ENCODE measurements around the gene PFKFB4. TPM values are rescaled to one million over a fixed set of nuclear protein-coding genes. Genes with fewer than 3 reads are reported as not detected.
"Not testable (repeated sequence)": the region's sequence is repeated elsewhere in the genome, so short reads cannot be mapped to it uniquely, and the experiment has no call there.

Gene PFKFB4
- total and polyA plus RNA-seq, 2 donors (not counting 1 experiment from before 2014, with no cell fraction given) = 1.3 to 3.3 TPM

- Histone ChIP-seq H3K4me1 (ENCODE audit: control insufficient read depth in 2 of 2, insufficient read depth in 2 of 2, low read length in 2 of 2) (peaks cover 6 to 13% of the 10 kb centered on the region in 2 donors), H3K4me3 (ENCODE audit: control extremely low read depth in 1 of 5, extremely low read depth in 1 of 5, insufficient read depth in 1 of 5, low read depth in 2 of 5, low read length in 4 of 5) (no peak overlapping the region), H3K27me3 (replicated peaks in 1 of 4; ENCODE audit: control extremely low read depth in 1 of 4, control insufficient read depth in 3 of 4, insufficient read depth in 4 of 4, low read length in 3 of 4) (no peaks in the 10 kb centered on the region), H3K36me3 (replicated peaks in 1 of 2; ENCODE audit: control extremely low read depth in 1 of 2, control insufficient read depth in 1 of 2, extremely low read depth in 1 of 2, insufficient read depth in 2 of 2, low read length in 1 of 2) (no peaks in the 10 kb centered on the region), H3K79me2 (ENCODE audit: control insufficient read depth, insufficient read depth, low read length) (no peaks in the 10 kb centered on the region), H3K9me3 (ENCODE audit: control extremely low read depth in 1 of 3, control insufficient read depth in 2 of 3, insufficient read depth in 1 of 3, low read length in 2 of 3) (peaks cover 0 to 3% (median 0%) of the 10 kb centered on the region in 3 donors), H2AFZ (ENCODE audit: insufficient read depth, low read depth, low read length, poor library complexity, severe bottlenecking) (no peak overlapping the region), H3K9ac (ENCODE audit: low read length) (no peak overlapping the region), H3K4me2 (replicated peaks; ENCODE audit: low read depth, low read length, poor library complexity, severe bottlenecking) (no peak overlapping the region), H3K27ac (ENCODE audit: low read length in 2 of 2) (no peak overlapping the region), H4K20me1 (ENCODE audit: control insufficient read depth, insufficient read depth, low read length, poor library complexity, severe bottlenecking) (no peaks in the 10 kb centered on the region)
- no peak for DNase-seq
- Mint-ChIP-seq H3K4me3 (no peak overlapping the region), H3K9me3 (ENCODE audit: insufficient read depth) (no peaks in the 10 kb centered on the region), H3K27ac (no peak overlapping the region), H3K27me3 (no peaks in the 10 kb centered on the region), H3K4me1 (peaks cover 9% of the 10 kb centered on the region)
- ChIA-PET CTCF (interaction anchor here (0.8 to 12.9 kb wide), 4 partner anchors 79 to 151 kb away, joined by 3 to 190 read pairs (median 18); no protein-coding TSS in a partner anchor), POLR2A (no interaction called here)
- WGBS (ENCODE audit: insufficient coverage) = 89% methylated on average over 14 of the region's 14 CpGs
- no peak for ATAC-seq (ENCODE audit: low read depth)
- intact Hi-C loops (cut with micrococcal nuclease) = no loop called here
- no peak for TF ChIP-seq CTCF (IDR thresholded peaks at IDR 0.05)
- TF ChIP-seq EZH2 (IDR thresholded peaks at IDR 0.05; ENCODE audit: borderline replicate concordance, insufficient read depth, low read depth, low read length, poor library complexity, severe bottlenecking) = no peak
Observed at GRCh38 chr3:48552111-48552951, 4.3 kb downstream of the PFKFB4 start.

- H3K4me3 ChIP-seq (ENCODE audit: control extremely low read depth in 1 of 5, extremely low read depth in 1 of 5, insufficient read depth in 1 of 5, low read depth in 2 of 5, low read length in 4 of 5); H3K9me3 Mint-ChIP-seq (ENCODE audit: insufficient read depth); H3K27me3 Mint-ChIP-seq; H3K36me3 ChIP-seq (replicated peaks in 1 of 2; ENCODE audit: control extremely low read depth in 1 of 2, control insufficient read depth in 1 of 2, extremely low read depth in 1 of 2, insufficient read depth in 2 of 2, low read length in 1 of 2); H3K4me1 Mint-ChIP-seq; H3K27ac ChIP-seq (ENCODE audit: low read length in 2 of 2); H3K27me3 ChIP-seq (replicated peaks in 1 of 4; ENCODE audit: control extremely low read depth in 1 of 4, control insufficient read depth in 3 of 4, insufficient read depth in 4 of 4, low read length in 3 of 4); DNase-seq; H3K4me1 ChIP-seq (ENCODE audit: control insufficient read depth in 2 of 2, insufficient read depth in 2 of 2, low read length in 2 of 2); H3K27ac Mint-ChIP-seq; H3K9me3 ChIP-seq (ENCODE audit: control extremely low read depth in 1 of 3, control insufficient read depth in 2 of 3, insufficient read depth in 1 of 3, low read length in 2 of 3); H3K4me2 ChIP-seq (replicated peaks; ENCODE audit: low read depth, low read length, poor library complexity, severe bottlenecking); intact Hi-C loops (cut with micrococcal nuclease); ATAC-seq (ENCODE audit: low read depth); H3K4me3 Mint-ChIP-seq; H2AFZ ChIP-seq (ENCODE audit: insufficient read depth, low read depth, low read length, poor library complexity, severe bottlenecking); H4K20me1 ChIP-seq (ENCODE audit: control insufficient read depth, insufficient read depth, low read length, poor library complexity, severe bottlenecking); POLR2A ChIA-PET; H3K79me2 ChIP-seq (ENCODE audit: control insufficient read depth, insufficient read depth, low read length); H3K9ac ChIP-seq (ENCODE audit: low read length): not testable (repeated sequence)
- WGBS (ENCODE audit: insufficient coverage) = 95% methylated on average over 7 of the region's 7 CpGs
- CTCF ChIA-PET = interaction anchor here (0.6 to 12.9 kb wide), 3 partner anchors 116 to 150 kb away, joined by 4 to 190 read pairs (median 34); no protein-coding TSS in a partner anchor
Observed at GRCh38 chr3:48551651-48552050, 5.0 kb downstream of the PFKFB4 start.

Measured in B cell (primary cell).